GM12878 (cell line): ENCODE measurements around the gene UBE2E3. TPM values are rescaled to one million over a fixed set of nuclear protein-coding genes. Genes with fewer than 3 reads are reported as not detected.

ENCODE experiments used
- ATAC-seq: fragments of 200-7000 bp; cut with Tn5 transposase; 3 replicates; pipeline ENCODE4 v1.9.1; 2020; ENCODE audit warnings: mild to moderate bottlenecking, moderate library complexity
- BruUV-seq: library from RNA; stranded (reverse); fragments of 400-500 nt; replicated peaks from 2 replicates; lab custom pipeline; 2021; lab: Mats Ljungman, UMichigan
- CTCF ChIA-PET: fragments of 300-600 bp; sonication (Branson Sonifier 250); formaldehyde crosslinking; extraction: SDS; loops from one replicate; lab custom pipeline; 2021; ENCODE audit warnings: inconsistent platforms; lab: Yijun Ruan, JAX
- POLR2A ChIA-PET: fragments of 350-600 bp; formaldehyde crosslinking; extraction: SDS; loops from one replicate; lab custom pipeline; 2021; ENCODE audit warnings: inconsistent platforms; lab: Charles Lee
- RAD21 ChIA-PET: fragments of 300-600 bp; sonication (Branson Sonifier 250); formaldehyde crosslinking; loops from one replicate; lab custom pipeline; 2023; ENCODE audit warnings: antibody characterized with exemption; ENCODE audit not compliant: unreplicated experiment; lab: Charles Lee
- SMC1A ChIA-PET: fragments of 300-600 bp; sonication (Branson Sonifier 250); formaldehyde crosslinking; loops from one replicate; lab custom pipeline; 2023; ENCODE audit not compliant: unreplicated experiment, uncharacterized antibody; lab: Charles Lee
- DNase-seq: peaks from one replicate; pipeline ENCODE4 v3.0.0-alpha.2; 2011; ENCODE audit warnings: low read depth, low spot score
- FAIRE-seq: peaks from 3 replicates; lab custom pipeline; 2011; peaks lifted over from hg19 to GRCh38; lab: Jason Lieb, UNC
- H2AFZ ChIP-seq: 2 replicates; pipeline ENCODE4 v1.6.0; 2011; ENCODE audit warnings: low read depth, low read length, control low read depth; ENCODE audit not compliant: control insufficient read depth
- H3K27ac ChIP-seq: 2 replicates; pipeline ENCODE4 v1.5.1; 2011; ENCODE audit warnings: control low read depth; ENCODE audit not compliant: control insufficient read depth, insufficient read depth
- H3K27me3 ChIP-seq, 2 experiments: replicated peaks in 1 of 2; 2 replicates each; pipeline versions ENCODE4 v1.6.0 to v1.6.1; 2011; ENCODE audit warnings: low read length in 1 of 2; ENCODE audit not compliant: control insufficient read depth in 2 of 2, insufficient read depth in 2 of 2
- H3K36me3 ChIP-seq, 2 experiments: 2 replicates each; pipeline ENCODE4 v1.5.1; 2011; ENCODE audit warnings: low read length in 1 of 2; ENCODE audit not compliant: control insufficient read depth in 2 of 2, insufficient read depth in 2 of 2
- H3K4me1 ChIP-seq: 2 replicates; pipeline ENCODE4 v1.6.1; 2011; ENCODE audit warnings: mild to moderate bottlenecking, low read length, moderate library complexity, mixed read lengths; ENCODE audit not compliant: control insufficient read depth, insufficient read depth
- H3K4me2 ChIP-seq: 2 replicates; pipeline ENCODE4 v1.6.0; 2011; ENCODE audit warnings: control low read depth; ENCODE audit not compliant: control insufficient read depth, insufficient read depth
- H3K4me3 ChIP-seq: fragments of 200-600 bp; sonication (generic); 2 replicates; pipeline ENCODE4 v1.5.1; 2016
- H3K79me2 ChIP-seq: 2 replicates; pipeline ENCODE4 v1.6.0; 2011; ENCODE audit warnings: low read length; ENCODE audit not compliant: control insufficient read depth, insufficient read depth
- H3K9ac ChIP-seq: 2 replicates; pipeline ENCODE4 v1.8.0; 2011; ENCODE audit warnings: low read length, control low read depth, mixed read lengths; ENCODE audit not compliant: control insufficient read depth, insufficient read depth
- H3K9me3 ChIP-seq: replicated peaks from 3 replicates; pipeline ENCODE4 v1.5.1; 2011; ENCODE audit warnings: mild to moderate bottlenecking, low read length; ENCODE audit not compliant: control insufficient read depth, insufficient read depth
- H4K20me1 ChIP-seq: 2 replicates; pipeline ENCODE4 v1.6.0; 2011; ENCODE audit not compliant: control insufficient read depth, insufficient read depth
- BMI1 ChIP-seq: fragments of 450-650 bp; IDR thresholded peaks from 2 replicates; pipeline ENCODE4 v1.6.1; 2016; ENCODE audit warnings: mild to moderate bottlenecking, moderate library complexity, borderline replicate concordance
- CBFB ChIP-seq: IDR thresholded peaks from 2 replicates; pipeline ENCODE4 v1.6.1; 2016; ENCODE audit warnings: antibody characterized with exemption, low read depth
- IKZF1 ChIP-seq: fragments of 450-650 bp; conservative IDR thresholded peaks from 2 replicates; pipeline ENCODE4 v1.6.1; 2017; ENCODE audit warnings: antibody characterized with exemption, mild to moderate bottlenecking
- IKZF2 ChIP-seq, 2 experiments: fragments of 450-650 bp; IDR thresholded peaks; 2 replicates each; pipeline ENCODE4 v1.6.1; 2017; ENCODE audit warnings: mild to moderate bottlenecking in 2 of 2, moderate library complexity in 2 of 2
- IRF4 ChIP-seq: IDR thresholded peaks from 2 replicates; pipeline ENCODE4 v1.6.1; 2011; ENCODE audit warnings: low read depth, low read length
- MEF2A ChIP-seq: IDR thresholded peaks from 2 replicates; pipeline ENCODE4 v1.6.1; 2011; ENCODE audit warnings: low read depth, mild to moderate bottlenecking, low read length, moderate library complexity; ENCODE audit not compliant: insufficient read depth
- MEF2B ChIP-seq: fragments of 450-650 bp; IDR thresholded peaks from 2 replicates; pipeline ENCODE4 v1.6.1; 2018; ENCODE audit warnings: mild to moderate bottlenecking, moderate library complexity; ENCODE audit not compliant: partially characterized antibody, poor library complexity, severe bottlenecking
- MTA2 ChIP-seq: fragments of 450-650 bp; IDR thresholded peaks from 2 replicates; pipeline ENCODE4 v1.6.1; 2016; ENCODE audit warnings: low read depth, mild to moderate bottlenecking, moderate library complexity
- RUNX3 ChIP-seq: IDR thresholded peaks from 2 replicates; pipeline ENCODE4 v1.6.1; 2012; ENCODE audit warnings: low read length, inconsistent platforms
- WGBS: methylation state at CpG from one replicate; pipeline ENCODE4 v1.1.6; 2016; ENCODE audit warnings: low lambda C conversion rate; ENCODE audit not compliant: insufficient replicate concordance, insufficient coverage; ENCODE audit errors: missing lambda C conversion rate; 5-methylcytosine and 5-hydroxymethylcytosine counted together
- in situ Hi-C: fragments of 300-500 bp; cut with MboI; formaldehyde crosslinking; loops from 9 replicates; pipeline ENCODE4 v1.14.3; 2018; ENCODE audit warnings: mixed read lengths
- intact Hi-C: fragments of 100-400 bp; cut with micrococcal nuclease; formaldehyde crosslinking; loops from one replicate; pipeline ENCODE4 v1.14.2; 2022; ENCODE audit not compliant: unreplicated experiment
- polyA plus RNA-seq, 11 experiments: library from polyadenylated mRNA; depleted of rRNA in 4 of 11; unstranded in 6 of 11; stranded (reverse) in 5 of 11; fragments of >200 nt; fragmentation: Nextera tagmentation in 4 of 11; fragmentation: Illumina TruSeq in 1 of 11; extraction: Ambion mirVana in 4 of 11; extraction: Trizol in 1 of 11; gene quantifications; 1 replicate in 1 of 11; 2 replicates in 10 of 11; pipeline versions ENCODE4 v1.2.1 to v1.2.3, GENCODE V29; 2011 to 2016; ENCODE audit warnings: inconsistent platforms in 2 of 11, missing spikeins in 2 of 11, low read depth in 1 of 11
- total RNA-seq, 4 experiments: library from RNA; depleted of rRNA in 3 of 4; stranded (reverse); fragments of >200 nt in 3 of 4; fragmentation: Illumina TruSeq in 1 of 4; extraction: Trizol in 1 of 4; gene quantifications; 2 replicates each; pipeline versions ENCODE4 v1.2.1 to v1.2.3, GENCODE V29; 2013 to 2021
- TF ChIP-seq, protein P1 (sequence below): IDR thresholded peaks from 2 replicates; pipeline ENCODE4 v1.6.1; 2012; ENCODE audit warnings: low read length, inconsistent platforms
- TF ChIP-seq, protein P2 (sequence below): fragments of 450-650 bp; IDR thresholded peaks from 2 replicates; pipeline ENCODE4 v1.6.1; 2016; ENCODE audit warnings: mild to moderate bottlenecking
- TF ChIP-seq, protein P3 (sequence below): fragments of 450-650 bp; IDR thresholded peaks from 2 replicates; pipeline ENCODE4 v1.6.1; 2017; ENCODE audit warnings: low read depth, mild to moderate bottlenecking, moderate library complexity

The UBE2E3 gene
- total and polyA plus RNA-seq, 10 of the 15 experiments (the other 5 are each of a cell fraction or from before 2014, with no cell fraction given) = 14.9 to 50.0 (median 26.2) TPM

DNA sequence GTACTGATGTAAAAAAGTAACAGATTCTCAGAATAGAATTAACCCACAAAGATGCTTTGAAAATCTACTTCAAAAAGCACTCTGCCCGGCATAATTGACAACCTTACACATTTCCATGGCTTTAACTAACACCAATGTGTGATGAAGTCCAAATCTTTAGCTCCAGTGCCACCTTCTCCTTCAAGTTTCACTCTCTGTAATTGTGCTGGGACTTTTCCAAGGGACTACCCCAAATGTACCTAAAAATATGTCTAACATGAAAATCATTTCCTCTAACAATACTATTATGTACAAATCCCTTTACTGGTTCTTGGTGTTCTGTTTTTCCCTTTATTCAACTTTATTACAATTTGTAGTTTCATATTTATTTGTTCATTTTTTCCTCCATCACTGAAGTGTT, 20.6 kb upstream of the UBE2E3 start:
- TF ChIP-seq BMI1 (0 out of 2 replicates have a peak, but pooled peaks have one; percentile 32), CBFB (no peak), MEF2A (0 out of 2 replicates have a peak, but pooled peaks have one; percentile 26), RUNX3 (no peak), MTA2 (peak; percentile 17; the same call in 1 of the 2 replicates), MEF2B (peak; percentile 45), IKZF1 (peak; percentile 28; the same call in 1 of the 2 replicates), IKZF2 (IDR thresholded peaks at IDR 0.05) (peak; percentile 11 to 43; a peak in 1 of 4 replicates), IRF4 (no peak)
- TF ChIP-seq, protein P1, sequence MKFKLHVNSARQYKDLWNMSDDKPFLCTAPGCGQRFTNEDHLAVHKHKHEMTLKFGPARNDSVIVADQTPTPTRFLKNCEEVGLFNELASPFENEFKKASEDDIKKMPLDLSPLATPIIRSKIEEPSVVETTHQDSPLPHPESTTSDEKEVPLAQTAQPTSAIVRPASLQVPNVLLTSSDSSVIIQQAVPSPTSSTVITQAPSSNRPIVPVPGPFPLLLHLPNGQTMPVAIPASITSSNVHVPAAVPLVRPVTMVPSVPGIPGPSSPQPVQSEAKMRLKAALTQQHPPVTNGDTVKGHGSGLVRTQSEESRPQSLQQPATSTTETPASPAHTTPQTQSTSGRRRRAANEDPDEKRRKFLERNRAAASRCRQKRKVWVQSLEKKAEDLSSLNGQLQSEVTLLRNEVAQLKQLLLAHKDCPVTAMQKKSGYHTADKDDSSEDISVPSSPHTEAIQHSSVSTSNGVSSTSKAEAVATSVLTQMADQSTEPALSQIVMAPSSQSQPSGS = 0 out of 2 replicates have a peak, but pooled peaks have one; percentile 48
- TF ChIP-seq, protein P2, sequence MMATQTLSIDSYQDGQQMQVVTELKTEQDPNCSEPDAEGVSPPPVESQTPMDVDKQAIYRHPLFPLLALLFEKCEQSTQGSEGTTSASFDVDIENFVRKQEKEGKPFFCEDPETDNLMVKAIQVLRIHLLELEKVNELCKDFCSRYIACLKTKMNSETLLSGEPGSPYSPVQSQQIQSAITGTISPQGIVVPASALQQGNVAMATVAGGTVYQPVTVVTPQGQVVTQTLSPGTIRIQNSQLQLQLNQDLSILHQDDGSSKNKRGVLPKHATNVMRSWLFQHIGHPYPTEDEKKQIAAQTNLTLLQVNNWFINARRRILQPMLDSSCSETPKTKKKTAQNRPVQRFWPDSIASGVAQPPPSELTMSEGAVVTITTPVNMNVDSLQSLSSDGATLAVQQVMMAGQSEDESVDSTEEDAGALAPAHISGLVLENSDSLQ = no peak
- TF ChIP-seq, protein P3, sequence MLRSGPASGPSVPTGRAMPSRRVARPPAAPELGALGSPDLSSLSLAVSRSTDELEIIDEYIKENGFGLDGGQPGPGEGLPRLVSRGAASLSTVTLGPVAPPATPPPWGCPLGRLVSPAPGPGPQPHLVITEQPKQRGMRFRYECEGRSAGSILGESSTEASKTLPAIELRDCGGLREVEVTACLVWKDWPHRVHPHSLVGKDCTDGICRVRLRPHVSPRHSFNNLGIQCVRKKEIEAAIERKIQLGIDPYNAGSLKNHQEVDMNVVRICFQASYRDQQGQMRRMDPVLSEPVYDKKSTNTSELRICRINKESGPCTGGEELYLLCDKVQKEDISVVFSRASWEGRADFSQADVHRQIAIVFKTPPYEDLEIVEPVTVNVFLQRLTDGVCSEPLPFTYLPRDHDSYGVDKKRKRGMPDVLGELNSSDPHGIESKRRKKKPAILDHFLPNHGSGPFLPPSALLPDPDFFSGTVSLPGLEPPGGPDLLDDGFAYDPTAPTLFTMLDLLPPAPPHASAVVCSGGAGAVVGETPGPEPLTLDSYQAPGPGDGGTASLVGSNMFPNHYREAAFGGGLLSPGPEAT = peak; percentile 78; the same call in 1 of the 2 replicates
- peak; percentile 37; the same call in 2 of the 3 replicates for ATAC-seq
- Histone ChIP-seq H3K36me3 (no peaks in the 10 kb centered on the region), H3K9me3 (no peaks in the 10 kb centered on the region), H3K27ac (no peak overlapping the region), H3K27me3 (peaks cover 0 to 2% of the 10 kb centered on the region in 2 experiments; a peak in 2 of 4 replicates), H3K4me3 (no peak overlapping the region), H3K79me2 (no peaks in the 10 kb centered on the region), H3K9ac (no peak overlapping the region), H2AFZ (no peak overlapping the region), H3K4me2 (no peak overlapping the region; the same call in 1 of the 2 replicates), H4K20me1 (no peaks in the 10 kb centered on the region), H3K4me1 (no peaks in the 10 kb centered on the region)
- DNase-seq = no peak
- FAIRE-seq = no peak
- intact Hi-C loops = no loop called here
- ChIA-PET RAD21 (interaction anchor here (1.5 kb wide), 1 partner anchor 21 kb away, joined by 6 read pairs; the partner anchor contains the start of gene UBE2E3), CTCF (no interaction called here), POLR2A (interaction anchor here (1.6 kb wide), 1 partner anchor 20 kb away, joined by 3 read pairs; the partner anchor contains the start of gene UBE2E3), SMC1A (interaction anchor here (1.0 to 2.1 kb wide), 4 partner anchors 9 to 21 kb away, joined by 3 to 5 read pairs (median 4); no protein-coding TSS in a partner anchor)
- in situ Hi-C loops = no loop called here
- BruUV-seq = no TSS peak
- 53% methylated on average over 1 of the region's 1 CpG for WGBS
